ENCODE measurements around the gene MYO15B.
A peak's percentile ranks its signal among the peaks of the same experiment; 100 is the strongest.
"Not testable (repeated sequence)": the region's sequence is repeated elsewhere in the genome, so short reads cannot be mapped to it uniquely, and the experiment has no call there.

Gene MYO15B

DNA sequence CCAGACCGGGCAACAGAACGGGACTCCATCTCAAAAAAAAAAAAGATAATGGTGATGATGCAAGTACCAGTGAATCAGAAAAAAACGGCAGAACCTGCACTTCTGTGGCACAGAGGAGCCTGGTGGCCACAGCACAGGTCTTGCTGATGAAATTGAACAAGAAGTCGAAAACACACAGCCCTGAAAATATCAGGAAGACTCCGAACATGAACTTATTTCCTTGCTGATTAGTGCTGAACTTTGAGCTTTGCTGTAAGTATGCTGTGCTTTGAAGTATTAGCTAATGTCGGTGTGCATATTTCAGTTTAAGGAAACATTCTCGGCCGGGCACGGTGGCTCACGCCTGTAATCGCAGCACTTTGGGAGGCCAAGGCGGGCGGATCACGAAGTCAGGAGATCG lies 10.9 kb upstream of the MYO15B start:
- no peak for DNase-seq

DNA sequence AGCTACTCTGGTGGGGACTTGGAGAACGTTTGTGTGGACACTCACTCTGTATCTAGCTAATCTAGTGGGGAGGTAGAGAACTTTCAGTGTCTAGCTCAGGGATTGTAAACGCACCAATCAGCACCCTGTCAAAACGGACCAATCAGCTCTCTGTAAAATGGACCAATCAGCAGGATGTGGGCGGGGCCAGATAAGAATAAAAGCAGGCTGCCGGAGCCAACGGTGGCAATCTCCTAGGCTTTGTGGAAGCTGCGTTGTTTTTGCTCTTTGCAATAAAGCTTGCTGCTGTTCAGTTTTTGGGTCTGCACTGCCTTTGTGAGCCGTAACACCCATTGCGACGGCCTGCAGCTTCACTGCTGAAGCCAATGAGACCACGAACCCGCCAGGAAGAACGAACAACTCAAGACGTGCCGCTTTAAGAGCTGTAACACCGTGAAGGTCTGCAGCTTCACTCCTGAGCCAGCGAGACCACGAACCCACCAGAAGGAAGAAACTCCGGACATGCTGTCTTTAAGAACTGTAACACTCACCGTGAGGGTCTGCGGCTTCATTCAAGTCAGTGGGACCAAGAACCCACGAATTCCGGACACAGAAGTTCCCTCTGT lies 6.4 kb upstream of the MYO15B start:
- not testable (repeated sequence) for DNase-seq

DNA sequence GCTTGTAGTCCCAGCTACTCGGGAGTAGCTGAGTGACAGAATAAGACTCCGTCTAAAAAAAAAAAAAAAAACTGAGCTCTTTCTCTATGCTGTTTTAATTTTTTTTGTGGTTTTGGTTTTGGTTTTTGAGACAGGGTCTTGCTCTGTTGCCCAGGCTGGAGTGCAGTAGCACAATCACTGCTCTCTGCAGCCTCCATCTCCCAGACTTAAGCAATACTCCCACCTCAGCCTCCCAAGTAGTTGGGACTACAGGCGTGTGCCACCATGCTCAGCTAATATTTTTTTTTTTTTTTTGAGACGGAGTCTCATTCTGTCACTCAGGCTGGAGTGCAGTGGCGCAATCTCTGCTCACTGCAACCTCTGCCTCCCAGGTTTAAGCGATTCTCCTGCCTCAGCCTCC lies 4.4 kb upstream of the MYO15B start:
- not testable (repeated sequence) for DNase-seq

DNA sequence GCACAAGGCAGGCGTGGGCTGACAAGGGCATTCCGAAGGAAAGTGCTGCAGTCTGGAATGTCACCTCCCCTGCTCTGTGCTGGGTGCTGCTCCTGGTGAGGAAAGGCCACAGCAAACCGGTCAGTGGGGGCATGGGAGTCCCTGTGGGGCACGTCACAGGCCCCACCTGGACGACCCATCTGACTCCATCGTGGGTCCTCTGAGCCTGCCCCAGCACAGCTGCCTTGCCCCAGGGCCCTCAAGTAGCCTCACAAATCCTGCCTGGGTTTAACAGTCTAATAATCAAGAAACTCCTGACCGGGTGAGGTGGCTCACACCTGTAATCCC lies 2.8 kb upstream of the MYO15B start:
- DNase-seq = no peak

DNA sequence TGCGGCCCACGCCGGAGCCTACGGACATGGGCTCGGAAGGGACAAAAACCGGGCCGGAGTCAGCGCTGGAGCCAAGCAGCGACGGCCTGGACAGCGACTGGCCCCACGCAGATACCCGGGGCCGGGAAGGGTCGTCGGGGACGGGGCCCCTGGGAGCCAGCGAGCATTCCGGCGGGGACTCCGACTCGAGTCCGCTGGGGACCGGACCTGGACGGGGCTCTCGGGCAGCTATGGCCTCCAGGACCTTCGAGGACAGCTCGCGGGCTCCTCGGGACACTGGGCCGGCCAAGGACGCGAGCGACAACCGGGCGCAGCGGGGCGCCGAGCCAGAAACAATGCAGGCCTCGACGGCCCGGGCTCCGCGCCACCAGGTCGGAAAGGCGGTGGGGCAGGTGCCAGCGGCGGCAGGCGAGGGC lies 1.0 kb downstream of the MYO15B start:
- DNase-seq = no peak

DNA sequence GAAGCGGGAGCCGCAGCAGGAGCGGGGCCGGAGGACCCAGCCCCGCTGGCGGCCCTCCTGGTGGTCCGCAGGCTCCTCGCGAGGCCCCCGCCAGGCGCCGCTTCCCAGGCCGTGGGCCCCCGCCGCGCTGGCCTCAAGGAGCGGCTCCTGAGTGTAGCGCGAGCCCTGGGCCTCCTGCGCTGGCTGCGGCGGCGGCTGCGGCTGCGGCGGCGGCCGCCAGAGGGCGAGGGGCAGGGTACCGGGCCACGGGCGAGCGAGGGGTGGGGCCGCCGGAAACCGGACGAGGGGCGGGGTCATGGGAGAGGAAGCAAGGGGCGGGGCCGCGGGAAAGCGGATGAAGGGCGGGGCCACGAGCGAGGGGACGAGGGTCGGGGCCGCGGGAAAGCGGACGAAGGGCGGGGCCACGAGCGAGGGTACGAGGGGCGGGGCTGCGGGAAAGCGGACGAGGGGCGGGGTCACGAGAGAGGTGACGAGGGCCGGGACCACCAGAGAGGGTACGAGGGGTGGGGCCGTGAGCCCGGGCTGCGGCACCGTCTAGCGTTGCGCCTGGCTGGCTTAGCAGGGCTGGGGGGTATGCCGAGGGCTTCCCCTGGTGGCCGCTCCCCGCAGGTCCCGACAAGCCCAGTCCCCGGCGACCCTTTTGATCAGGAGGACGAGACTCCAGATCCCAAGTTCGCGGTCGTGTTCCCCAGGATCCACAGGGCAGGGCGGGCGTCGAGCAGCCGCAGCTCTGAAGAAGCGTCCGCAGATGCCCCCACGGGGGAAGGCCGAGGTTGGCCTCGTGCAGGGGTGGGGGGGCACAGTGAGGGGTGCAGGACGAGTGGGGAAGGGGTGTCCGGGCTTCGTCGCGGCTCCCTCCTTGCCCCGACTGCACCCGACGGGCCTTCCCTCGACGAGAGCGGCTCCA lies 1.7 kb downstream of the MYO15B start:
- DNase-seq = peak; percentile 84

DNA sequence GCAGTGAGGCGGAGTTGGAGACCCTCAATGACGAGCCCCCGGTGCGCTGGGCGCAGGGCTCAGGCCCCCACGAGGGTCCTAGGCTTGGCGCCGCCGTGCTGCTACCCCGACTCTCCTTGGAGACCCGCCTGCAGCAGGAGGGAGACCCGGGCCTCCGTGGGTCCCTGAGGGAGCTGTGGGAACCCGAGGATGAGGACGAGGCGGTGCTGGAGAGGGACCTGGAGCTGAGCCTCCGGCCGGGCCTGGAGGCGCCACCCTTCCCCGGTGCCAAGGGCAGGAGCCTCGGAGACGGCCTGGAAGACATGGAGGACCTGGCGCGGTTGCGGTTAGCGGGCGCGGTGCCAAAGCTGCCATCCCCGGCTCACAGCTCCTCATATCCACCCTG lies 2.3 kb downstream of the MYO15B start:
- no peak for DNase-seq

DNA sequence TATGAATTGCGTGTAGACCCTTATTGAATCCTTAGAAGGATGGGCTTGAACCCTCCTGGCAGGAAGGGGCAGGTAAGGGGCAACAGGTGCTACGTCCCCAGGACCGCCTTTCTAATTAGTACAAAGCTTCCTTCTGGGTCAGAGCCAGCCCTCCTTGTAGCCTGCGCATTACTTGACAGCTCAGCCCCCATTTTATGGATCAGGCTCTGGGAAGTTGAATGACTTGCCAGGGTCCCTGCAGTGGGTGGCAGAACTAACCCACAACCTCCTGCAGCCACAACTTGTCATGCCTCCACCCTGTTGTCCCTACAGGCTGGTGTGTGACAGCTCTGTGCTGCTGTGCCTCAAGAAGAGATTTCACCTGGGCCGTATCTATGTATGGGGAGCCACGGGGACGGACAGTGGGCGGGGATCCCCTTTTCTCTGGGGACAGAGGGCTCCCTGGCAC lies 2.7 kb downstream of the MYO15B start:
- DNase-seq = no peak

DNA sequence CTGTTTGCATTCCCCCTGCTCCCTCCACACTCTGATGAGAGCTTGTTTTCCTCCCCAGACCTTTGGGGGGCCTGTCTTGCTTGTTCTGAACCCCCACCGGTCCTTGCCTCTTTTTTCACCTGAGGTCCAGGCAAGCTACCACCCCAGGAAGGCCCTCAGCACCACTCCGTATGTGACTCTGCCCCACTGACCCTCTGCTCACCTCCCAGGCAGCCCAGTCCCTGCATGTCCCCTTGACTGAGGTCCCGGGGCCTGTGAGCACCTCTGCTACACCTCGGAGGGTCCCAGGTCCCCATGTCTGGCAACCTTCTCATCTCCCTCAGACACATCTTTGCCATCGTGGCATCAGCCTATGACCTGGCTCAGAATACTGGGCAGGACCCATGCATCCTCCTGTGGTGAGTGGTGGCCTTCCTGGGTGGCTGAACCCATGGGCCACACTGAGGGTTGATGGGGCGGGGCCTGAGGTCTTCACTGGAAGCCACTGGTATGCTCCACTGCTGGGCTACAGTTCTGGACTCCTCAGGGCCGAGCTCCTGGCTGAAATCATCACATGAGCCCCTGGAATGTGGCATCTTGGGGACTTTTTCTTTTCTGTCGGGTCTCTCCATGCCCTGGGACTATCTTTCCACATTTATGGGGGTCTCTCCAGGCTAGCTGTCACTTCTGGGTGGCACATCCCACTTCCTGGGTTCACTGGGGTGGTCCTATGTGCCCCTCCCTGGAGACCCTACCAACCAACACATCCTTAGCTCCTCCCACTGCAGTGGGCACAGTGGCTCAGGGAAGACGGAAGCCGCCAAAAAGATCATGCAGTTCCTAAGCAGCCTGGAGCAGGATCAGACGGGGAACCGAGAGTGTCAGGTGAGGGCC lies 3.5 kb downstream of the MYO15B start:
- DNase-seq = no peak

DNA sequence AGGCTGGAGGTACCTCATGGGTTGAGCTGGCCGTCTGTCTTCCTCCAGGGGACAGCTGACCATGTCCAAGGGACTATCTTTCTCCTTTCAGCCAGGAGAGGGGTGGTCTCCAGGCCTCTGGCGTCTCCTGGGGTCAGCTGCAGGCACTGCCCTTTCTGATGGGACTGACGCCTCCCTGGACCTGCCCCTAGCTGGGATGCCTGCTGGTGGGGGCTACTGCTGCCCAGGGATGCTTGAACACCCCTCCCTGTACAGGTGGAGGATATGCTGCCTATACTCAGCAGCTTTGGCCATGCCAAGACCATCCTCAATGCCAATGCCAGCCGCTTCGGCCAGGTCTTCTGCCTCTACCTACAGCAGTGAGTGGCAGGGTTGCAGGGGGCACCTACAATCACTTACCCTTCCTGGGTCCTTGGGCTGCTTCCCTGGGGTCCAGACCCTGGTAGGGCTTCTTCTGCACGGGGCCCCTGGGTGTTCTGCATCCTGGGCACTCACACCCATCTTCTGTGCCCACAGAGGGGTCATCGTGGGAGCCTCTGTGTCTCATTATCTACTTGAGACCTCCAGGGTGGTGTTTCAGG lies 4.2 kb downstream of the MYO15B start:
- DNase-seq = no peak

DNA sequence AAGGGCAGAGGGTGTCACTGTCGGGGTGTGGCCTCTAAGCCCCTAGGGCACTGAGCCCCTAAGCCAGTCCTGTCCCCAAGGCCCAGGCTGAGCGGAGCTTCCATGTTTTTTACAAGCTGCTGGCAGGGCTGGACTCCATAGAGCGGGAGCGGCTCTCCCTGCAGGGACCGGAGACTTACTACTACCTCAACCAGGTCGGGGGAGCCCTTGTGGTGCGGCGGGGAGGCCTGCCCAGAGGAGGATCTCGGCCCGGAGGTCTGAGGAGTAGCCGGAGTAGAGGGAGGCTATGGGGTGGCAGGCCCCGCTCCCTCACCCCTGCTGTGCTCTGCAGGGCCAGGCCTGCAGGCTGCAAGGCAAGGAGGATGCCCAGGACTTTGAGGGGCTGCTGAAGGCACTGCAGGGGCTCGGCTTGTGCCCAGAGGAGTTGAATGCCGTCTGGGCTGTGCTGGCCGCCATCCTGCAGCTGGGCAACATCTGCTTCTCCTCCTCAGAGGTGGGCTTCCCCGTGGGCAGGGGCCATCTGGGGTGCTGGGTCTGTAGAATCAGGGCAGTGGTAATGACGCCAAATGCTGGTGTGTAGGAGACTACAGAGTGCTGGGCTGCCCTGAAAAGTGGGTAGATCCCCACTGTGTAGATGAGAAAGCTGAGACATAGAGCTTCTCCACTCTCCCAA lies 4.9 kb downstream of the MYO15B start:
- no peak for DNase-seq

DNA sequence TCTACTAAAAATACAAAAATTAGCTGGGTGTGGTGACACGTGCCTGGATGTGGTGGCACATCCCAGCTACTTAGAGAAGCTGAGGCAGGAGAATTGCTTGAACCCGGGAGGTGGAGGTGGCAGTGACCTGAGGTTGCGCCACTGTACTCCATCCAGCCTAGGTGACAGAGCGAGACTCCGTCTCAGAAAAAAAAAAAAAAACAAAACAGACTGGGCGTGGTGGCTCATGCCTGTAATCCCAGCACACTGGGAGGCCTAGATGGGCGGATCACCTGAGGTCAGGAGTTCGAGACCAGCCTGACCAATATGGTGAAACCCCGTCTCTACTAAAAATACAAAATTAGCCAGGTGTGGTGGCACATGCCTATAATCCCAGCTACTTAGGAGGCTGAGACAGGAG lies 5.8 kb downstream of the MYO15B start:
- DNase-seq = not testable (repeated sequence)

DNA sequence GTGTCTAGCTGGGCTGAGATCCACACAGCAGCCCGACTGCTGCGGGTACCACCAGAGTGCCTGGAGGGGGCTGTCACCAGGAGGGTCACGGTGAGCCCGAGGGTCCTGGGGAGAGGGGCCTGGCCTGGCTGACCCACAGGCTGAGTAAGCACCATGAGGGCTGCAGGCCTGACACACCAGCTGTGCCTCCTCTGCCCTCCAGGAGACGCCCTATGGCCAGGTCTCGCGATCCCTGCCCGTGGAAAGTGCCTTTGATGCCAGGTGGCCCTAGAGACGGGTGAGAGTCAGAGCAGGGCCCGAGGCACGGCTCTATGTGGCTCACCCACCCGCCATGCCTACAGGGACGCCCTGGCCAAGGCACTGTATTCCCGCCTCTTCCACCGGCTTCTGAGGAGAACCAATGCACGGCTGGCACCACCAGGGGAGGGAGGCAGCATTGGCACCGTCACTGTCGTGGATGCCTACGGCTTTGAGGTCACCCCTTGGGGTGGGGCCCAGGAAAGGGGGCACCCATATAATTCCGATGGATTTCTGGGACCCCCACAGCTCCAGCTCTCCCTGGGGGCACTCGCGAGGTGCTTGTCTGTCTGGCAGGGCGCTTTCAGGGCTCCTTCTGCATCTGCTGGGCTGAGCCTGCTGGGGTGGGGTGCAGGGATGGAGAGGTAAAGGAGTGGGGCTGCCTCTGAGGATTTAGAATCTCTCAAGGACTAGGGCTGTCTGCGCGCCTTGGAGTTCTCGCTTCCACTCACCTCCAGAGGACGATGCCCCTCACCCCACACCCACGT lies 7.1 kb downstream of the MYO15B start:
- no peak for DNase-seq

DNA sequence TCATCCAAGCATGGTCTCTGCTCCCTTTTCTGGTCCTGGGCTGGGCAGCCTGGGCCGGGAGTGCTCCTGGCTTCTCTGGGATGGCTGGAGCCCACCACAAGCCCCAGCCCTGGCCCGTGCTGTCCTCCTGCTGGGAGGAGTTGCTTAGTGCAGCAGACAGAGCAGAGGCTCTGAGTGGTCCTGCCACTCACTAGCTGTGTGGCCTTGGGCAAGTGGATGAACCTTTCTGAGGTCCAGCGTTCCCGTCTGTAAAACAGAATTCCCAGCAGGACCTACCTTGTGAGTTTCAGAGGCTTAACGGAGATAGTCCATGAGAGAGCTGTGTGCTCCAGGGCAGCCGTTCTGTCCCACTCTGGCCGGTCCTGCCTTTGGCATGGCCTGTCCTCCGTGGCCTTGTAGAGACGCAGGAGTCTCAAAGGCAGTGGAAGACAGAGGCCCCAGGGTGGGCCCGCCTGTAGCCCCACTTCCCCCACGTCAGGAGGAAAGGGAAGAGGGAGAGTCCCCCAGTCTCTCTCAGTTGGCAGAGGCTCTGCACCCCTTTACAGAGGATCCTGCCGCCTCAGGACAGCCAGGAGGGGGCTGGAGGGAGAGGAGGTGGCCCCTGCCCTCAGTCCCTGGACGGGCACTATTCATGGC lies 7.8 kb downstream of the MYO15B start:
- DNase-seq = no peak

DNA sequence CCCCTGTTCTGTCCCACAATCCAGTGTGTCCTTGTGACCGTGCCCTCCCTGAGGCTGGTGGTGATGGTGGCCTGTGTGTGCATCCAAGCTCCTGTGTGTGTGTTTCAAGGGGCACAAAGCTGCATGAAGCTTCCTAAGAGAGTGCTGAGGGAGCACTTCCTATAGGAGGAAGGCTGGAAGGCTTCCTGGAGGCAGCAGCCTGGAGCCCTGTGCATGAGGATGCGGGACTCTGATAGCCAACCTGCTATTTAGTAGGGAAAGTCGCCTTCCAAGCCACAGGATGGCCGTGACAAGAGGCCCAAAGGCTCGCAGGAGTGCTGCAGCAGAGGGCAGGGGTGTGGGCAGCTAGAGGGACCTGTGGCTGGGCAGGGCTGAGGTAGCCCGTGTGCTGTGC lies 8.3 kb downstream of the MYO15B start:
- DNase-seq = no peak

DNA sequence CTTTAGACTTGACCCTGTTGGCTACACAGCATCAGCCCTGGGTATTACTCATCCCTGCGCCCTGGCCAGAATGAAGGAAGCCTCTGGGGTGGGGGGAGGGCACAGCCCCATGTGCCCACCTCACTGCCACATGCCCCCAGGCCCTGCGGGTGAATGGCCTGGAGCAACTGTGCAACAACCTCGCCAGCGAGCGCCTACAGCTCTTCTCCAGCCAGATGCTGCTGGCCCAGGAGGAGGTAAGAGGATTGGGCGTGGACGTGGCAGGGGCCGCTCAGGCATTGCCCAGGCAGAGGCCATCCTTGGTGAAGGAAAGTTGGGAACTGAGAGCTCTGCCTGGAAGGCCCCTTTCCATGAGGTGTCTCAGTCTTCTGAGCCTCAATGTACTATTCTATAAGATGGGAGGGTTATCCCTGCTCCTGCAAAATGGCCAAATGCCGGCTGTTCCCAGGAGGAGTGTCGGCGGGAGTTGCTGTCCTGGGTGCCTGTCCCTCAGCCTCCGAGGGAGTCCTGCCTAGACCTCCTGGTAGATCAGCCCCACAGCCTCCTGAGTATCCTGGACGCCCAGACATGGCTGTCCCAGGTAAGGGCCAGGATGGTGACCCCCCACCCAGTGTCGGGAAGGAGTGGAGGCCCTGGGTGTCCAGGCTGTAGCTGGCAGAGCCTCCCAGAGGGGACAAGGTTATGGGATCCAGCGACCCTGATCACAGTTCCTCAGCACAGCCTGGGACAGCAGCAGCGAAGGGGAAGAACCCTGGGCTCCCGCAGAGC lies 8.9 kb downstream of the MYO15B start:
- DNase-seq = no peak

DNA sequence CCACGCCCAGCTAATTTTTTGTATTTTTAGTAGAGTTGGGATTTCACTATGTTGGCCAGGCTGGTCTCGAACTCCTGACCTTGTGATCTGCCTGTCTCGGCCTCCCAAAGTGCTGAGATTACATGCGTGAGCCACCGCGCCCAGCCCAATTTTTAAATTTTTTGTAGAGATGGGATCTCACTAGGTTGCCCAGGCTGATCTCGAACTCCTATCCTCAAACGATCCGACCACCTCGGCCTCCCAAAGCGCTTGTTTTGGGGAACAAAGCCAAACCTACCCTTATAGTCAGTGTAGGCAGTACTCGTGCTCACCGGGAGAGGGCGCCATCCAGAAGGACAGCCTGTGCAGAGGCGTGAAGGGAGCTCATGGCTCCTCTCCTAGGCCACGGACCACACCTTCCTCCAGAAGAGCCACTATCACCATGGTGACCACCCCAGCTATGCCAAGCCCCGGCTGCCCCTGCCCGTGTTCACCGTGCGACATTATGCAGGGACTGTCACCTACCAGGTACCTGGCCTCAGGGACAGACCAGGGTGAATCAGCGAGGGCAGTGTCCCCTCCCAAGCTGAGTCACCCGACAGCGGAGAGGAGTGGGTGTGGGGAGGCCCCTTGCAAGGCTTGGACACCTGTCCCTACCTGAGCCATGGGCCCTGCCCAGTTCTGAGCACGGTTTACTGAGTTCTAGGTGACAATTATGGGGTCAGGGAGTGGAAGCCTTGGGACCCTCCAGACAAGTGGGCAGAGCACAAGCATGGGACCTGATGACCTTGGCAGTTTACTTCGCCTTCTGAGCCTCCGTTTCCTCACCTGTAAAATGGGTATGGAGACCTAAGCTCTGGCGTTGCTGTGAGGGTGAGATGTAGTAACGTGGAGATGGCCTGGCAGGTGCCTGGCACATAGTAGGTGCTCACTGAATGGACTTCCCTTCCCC lies 13.7 kb downstream of the MYO15B start:
- DNase-seq = peak; percentile 7

DNA sequence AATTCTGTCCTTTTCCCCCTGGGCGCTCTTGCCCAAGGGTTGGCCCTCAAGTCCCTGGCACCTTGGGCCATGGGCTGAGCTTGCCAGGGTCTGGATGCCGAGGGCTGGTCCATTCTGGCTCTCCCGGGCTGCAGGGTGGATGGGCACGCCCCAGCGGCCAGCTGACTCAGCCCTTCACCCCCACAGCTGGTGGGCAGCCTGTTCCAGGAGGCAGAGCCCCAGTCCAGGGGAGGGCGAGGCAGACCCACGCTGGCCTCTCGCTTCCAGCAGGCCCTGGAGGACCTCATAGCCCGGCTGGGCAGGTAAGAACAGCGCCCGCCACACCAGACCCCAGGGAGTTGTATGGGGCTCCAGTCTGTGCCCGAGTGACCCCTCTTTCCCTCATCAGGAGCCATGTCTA lies 15.0 kb downstream of the MYO15B start:
- no peak for DNase-seq

DNA sequence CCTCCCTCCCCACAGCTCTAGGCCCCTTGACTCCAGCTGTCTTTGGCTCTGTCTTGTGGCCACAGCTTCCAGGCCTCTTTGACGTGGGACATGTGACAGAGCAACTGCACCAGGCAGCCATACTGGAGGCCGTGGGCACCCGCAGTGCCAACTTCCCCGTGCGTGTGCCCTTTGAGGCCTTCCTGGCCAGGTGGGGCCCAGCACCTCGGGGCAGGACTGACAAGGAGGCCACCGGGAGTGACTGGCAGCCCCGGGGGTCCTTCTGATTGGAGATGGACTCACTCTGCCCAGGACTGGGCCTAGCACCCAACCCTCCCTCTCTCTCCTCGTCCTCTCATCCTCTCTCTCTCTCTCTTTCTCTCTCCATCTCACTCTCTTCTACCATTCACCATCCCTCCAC lies 15.5 kb downstream of the MYO15B start:
- no peak for DNase-seq
